HepG2 (cell line): ENCODE measurements around the gene ASB16. TPM values are rescaled to one million over a fixed set of nuclear protein-coding genes. Genes with fewer than 3 reads are reported as not detected.

Source experiments
- HNF4G ChIP-seq, 2 experiments: sonication (generic) in 1 of 2; formaldehyde crosslinking in 1 of 2; IDR thresholded peaks; 2 replicates each; pipeline versions ENCODE4 v1.4.0 to v1.6.1; 2011 to 2020; ENCODE audit warnings: borderline replicate concordance in 2 of 2, low read depth in 2 of 2, mild to moderate bottlenecking in 2 of 2, low read length in 1 of 2, missing genetic modification reagents in 1 of 2, moderate library complexity in 1 of 2
- HOXA9 ChIP-seq: sonication (generic); formaldehyde crosslinking; IDR thresholded peaks from 2 replicates; pipeline ENCODE4 v1.8.1; 2022; ENCODE audit warnings: missing genetic modification reagents, mild to moderate bottlenecking, moderate library complexity, borderline replicate concordance
- KDM1A ChIP-seq: IDR thresholded peaks from 2 replicates; pipeline ENCODE4 v1.6.1; 2016; ENCODE audit warnings: missing compliant biosample characterization
- SALL1 ChIP-seq: sonication (generic); formaldehyde crosslinking; IDR thresholded peaks from 2 replicates; pipeline ENCODE4 v1.8.0; 2022; ENCODE audit warnings: mild to moderate bottlenecking, missing genetic modification reagents
- ZNF10 ChIP-seq: sonication (generic); formaldehyde crosslinking; IDR thresholded peaks from 2 replicates; pipeline ENCODE4 v1.4.0; 2020; ENCODE audit warnings: mild to moderate bottlenecking, low read depth, missing genetic modification reagents, borderline replicate concordance
- ZNF24 ChIP-seq: fragments of 450-650 bp; IDR thresholded peaks from 2 replicates; pipeline ENCODE4 v1.6.1; 2017; ENCODE audit warnings: antibody characterized with exemption, mild to moderate bottlenecking
- ZNF788 ChIP-seq: sonication (generic); formaldehyde crosslinking; IDR thresholded peaks from 2 replicates; pipeline ENCODE4 v1.5.0; 2020; ENCODE audit warnings: mild to moderate bottlenecking, missing genetic modification reagents, borderline replicate concordance
- ZZZ3 ChIP-seq: sonication (generic); formaldehyde crosslinking; IDR thresholded peaks from 2 replicates; pipeline ENCODE4 v1.4.0; 2020; ENCODE audit warnings: missing genetic modification reagents, mild to moderate bottlenecking, borderline replicate concordance
- polyA plus RNA-seq, 8 experiments: library from polyadenylated mRNA; depleted of rRNA in 3 of 8; stranded (reverse) in 7 of 8; unstranded in 1 of 8; fragments of >200 nt; fragmentation: Illumina TruSeq in 4 of 8; extraction: Trizol in 4 of 8; gene quantifications; 2 replicates each; pipeline versions ENCODE4 v1.2.1 to v1.2.3, GENCODE V29; 2011 to 2016; ENCODE audit warnings: low read depth in 4 of 8, missing spikeins in 1 of 8, mixed read lengths in 1 of 8; ENCODE audit not compliant: insufficient read depth in 1 of 8
- total RNA-seq, 5 experiments: library from RNA; depleted of rRNA; stranded (reverse); fragments of >200 nt; fragmentation: Illumina TruSeq; extraction: Trizol; gene quantifications; 2 replicates each; pipeline ENCODE4 v1.2.3, GENCODE V29; 2016; ENCODE audit warnings: low read depth in 1 of 5
- TF ChIP-seq, protein P1 (sequence below): IDR thresholded peaks from 2 replicates; pipeline ENCODE4 v1.4.0; 2020; ENCODE audit warnings: mild to moderate bottlenecking, missing genetic modification reagents
- TF ChIP-seq, protein P2 (sequence below): sonication (generic); formaldehyde crosslinking; conservative IDR thresholded peaks from 2 replicates; pipeline ENCODE4 v1.8.1; 2023; ENCODE audit warnings: missing genetic modification reagents
- TF ChIP-seq, protein P3 (sequence below): sonication (generic); formaldehyde crosslinking; IDR thresholded peaks from 2 replicates; pipeline ENCODE4 v1.4.0; 2020; ENCODE audit warnings: low read depth, missing genetic modification reagents
- TF ChIP-seq, protein P4 (sequence below): sonication (generic); formaldehyde crosslinking; IDR thresholded peaks from 2 replicates; pipeline ENCODE4 v1.9.0; 2022; ENCODE audit warnings: low read depth, missing genetic modification reagents
- TF ChIP-seq, protein P5 (sequence below), 2 experiments: sonication (generic) in 1 of 2; formaldehyde crosslinking in 1 of 2; IDR thresholded peaks; 2 replicates each; pipeline versions ENCODE4 v1.5.1 to v1.6.1; 2011 to 2020; ENCODE audit warnings: borderline replicate concordance in 1 of 2, low read depth in 1 of 2, low read length in 1 of 2, mild to moderate bottlenecking in 1 of 2, missing genetic modification reagents in 1 of 2, moderate library complexity in 1 of 2

ASB16 gene
- total and polyA plus RNA-seq, 2 of the 13 experiments (the other 11 are each of a cell fraction or from before 2014, with no cell fraction given), result 0.07 TPM; not detected in 1

DNA sequence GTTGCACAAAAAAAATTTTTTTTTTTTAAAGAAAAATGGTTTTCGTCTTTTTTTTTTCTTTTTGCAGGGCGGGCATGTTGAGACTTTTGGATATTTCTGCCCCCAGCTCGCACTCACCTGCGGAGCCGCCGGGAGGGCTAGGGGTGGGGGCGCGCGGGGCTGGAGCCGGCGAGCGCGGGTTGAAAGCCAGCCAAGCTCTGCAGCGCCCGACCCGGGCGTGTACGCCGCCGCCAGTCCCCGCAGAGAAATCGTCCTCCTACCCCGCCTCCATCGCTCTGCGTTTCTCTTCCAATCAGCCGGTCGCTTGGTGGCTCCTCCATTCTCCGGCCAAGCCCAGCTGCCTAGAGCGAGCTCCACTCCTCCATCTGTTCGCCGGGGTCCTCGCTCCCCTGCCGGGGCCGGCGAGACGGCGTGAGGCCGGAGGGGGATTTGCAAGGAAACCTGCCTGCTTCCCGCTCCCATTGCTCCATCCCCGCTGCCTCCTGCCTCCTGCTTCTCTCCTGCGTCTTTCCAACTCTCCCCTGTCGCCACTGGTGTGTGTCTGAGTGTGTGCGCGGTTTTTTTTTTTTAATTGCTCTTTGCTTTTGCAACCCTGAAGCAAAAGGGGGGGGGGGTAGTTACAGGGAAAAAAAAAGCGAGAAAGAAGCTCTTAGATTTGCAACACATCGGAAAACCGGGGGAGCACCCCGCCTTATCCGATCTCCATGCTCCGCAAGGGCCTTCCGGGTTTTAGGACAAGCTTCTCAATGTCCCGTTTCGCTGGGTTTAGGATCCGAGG is 50.8 kb downstream of the ASB16 start (continued):
- TF ChIP-seq, protein P1, sequence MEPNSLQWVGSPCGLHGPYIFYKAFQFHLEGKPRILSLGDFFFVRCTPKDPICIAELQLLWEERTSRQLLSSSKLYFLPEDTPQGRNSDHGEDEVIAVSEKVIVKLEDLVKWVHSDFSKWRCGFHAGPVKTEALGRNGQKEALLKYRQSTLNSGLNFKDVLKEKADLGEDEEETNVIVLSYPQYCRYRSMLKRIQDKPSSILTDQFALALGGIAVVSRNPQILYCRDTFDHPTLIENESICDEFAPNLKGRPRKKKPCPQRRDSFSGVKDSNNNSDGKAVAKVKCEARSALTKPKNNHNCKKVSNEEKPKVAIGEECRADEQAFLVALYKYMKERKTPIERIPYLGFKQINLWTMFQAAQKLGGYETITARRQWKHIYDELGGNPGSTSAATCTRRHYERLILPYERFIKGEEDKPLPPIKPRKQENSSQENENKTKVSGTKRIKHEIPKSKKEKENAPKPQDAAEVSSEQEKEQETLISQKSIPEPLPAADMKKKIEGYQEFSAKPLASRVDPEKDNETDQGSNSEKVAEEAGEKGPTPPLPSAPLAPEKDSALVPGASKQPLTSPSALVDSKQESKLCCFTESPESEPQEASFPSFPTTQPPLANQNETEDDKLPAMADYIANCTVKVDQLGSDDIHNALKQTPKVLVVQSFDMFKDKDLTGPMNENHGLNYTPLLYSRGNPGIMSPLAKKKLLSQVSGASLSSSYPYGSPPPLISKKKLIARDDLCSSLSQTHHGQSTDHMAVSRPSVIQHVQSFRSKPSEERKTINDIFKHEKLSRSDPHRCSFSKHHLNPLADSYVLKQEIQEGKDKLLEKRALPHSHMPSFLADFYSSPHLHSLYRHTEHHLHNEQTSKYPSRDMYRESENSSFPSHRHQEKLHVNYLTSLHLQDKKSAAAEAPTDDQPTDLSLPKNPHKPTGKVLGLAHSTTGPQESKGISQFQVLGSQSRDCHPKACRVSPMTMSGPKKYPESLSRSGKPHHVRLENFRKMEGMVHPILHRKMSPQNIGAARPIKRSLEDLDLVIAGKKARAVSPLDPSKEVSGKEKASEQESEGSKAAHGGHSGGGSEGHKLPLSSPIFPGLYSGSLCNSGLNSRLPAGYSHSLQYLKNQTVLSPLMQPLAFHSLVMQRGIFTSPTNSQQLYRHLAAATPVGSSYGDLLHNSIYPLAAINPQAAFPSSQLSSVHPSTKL (CRISPR knock-in tag), result peak; percentile 31; the same call in 1 of the 2 replicates
- TF ChIP-seq ZNF788 (no peak; the same call in 1 of the 2 replicates), HOXA9 (CRISPR knock-in tag) (no peak), ZNF10 (CRISPR knock-in tag) (no peak), ZNF24 (no peak), KDM1A (CRISPR knock-in tag) (no peak), HNF4G (IDR thresholded peaks at IDR 0.05; ENCODE audit: borderline replicate concordance, low read depth, low read length) (no peak), HNF4G (CRISPR knock-in tag; IDR thresholded peaks at IDR 0.05; ENCODE audit: borderline replicate concordance, low read depth) (no peak), SALL1 (CRISPR knock-in tag) (peak; percentile 66), ZZZ3 (CRISPR knock-in tag) (no peak)
- TF ChIP-seq, protein P2, sequence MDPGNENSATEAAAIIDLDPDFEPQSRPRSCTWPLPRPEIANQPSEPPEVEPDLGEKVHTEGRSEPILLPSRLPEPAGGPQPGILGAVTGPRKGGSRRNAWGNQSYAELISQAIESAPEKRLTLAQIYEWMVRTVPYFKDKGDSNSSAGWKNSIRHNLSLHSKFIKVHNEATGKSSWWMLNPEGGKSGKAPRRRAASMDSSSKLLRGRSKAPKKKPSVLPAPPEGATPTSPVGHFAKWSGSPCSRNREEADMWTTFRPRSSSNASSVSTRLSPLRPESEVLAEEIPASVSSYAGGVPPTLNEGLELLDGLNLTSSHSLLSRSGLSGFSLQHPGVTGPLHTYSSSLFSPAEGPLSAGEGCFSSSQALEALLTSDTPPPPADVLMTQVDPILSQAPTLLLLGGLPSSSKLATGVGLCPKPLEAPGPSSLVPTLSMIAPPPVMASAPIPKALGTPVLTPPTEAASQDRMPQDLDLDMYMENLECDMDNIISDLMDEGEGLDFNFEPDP (CRISPR knock-in tag), result no peak
- TF ChIP-seq, protein P3, sequence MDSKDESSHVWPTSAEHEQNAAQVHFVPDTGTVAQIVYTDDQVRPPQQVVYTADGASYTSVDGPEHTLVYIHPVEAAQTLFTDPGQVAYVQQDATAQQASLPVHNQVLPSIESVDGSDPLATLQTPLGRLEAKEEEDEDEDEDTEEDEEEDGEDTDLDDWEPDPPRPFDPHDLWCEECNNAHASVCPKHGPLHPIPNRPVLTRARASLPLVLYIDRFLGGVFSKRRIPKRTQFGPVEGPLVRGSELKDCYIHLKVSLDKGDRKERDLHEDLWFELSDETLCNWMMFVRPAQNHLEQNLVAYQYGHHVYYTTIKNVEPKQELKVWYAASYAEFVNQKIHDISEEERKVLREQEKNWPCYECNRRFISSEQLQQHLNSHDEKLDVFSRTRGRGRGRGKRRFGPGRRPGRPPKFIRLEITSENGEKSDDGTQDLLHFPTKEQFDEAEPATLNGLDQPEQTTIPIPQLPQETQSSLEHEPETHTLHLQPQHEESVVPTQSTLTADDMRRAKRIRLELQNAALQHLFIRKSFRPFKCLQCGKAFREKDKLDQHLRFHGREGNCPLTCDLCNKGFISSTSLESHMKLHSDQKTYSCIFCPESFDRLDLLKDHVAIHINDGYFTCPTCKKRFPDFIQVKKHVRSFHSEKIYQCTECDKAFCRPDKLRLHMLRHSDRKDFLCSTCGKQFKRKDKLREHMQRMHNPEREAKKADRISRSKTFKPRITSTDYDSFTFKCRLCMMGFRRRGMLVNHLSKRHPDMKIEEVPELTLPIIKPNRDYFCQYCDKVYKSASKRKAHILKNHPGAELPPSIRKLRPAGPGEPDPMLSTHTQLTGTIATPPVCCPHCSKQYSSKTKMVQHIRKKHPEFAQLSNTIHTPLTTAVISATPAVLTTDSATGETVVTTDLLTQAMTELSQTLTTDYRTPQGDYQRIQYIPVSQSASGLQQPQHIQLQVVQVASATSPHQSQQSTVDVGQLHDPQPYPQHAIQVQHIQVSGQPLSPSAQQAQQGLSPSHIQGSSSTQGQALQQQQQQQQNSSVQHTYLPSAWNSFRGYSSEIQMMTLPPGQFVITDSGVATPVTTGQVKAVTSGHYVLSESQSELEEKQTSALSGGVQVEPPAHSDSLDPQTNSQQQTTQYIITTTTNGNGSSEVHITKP (CRISPR knock-in tag), result no peak; the same call in 1 of the 2 replicates
- TF ChIP-seq, protein P4, sequence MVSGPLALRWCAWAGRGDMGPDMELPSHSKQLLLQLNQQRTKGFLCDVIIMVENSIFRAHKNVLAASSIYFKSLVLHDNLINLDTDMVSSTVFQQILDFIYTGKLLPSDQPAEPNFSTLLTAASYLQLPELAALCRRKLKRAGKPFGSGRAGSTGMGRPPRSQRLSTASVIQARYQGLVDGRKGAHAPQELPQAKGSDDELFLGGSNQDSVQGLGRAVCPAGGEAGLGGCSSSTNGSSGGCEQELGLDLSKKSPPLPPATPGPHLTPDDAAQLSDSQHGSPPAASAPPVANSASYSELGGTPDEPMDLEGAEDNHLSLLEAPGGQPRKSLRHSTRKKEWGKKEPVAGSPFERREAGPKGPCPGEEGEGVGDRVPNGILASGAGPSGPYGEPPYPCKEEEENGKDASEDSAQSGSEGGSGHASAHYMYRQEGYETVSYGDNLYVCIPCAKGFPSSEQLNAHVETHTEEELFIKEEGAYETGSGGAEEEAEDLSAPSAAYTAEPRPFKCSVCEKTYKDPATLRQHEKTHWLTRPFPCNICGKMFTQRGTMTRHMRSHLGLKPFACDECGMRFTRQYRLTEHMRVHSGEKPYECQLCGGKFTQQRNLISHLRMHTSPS (CRISPR knock-in tag), result no peak
- TF ChIP-seq, protein P5, sequence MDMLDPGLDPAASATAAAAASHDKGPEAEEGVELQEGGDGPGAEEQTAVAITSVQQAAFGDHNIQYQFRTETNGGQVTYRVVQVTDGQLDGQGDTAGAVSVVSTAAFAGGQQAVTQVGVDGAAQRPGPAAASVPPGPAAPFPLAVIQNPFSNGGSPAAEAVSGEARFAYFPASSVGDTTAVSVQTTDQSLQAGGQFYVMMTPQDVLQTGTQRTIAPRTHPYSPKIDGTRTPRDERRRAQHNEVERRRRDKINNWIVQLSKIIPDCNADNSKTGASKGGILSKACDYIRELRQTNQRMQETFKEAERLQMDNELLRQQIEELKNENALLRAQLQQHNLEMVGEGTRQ (IDR thresholded peaks at IDR 0.05; ENCODE audit: low read depth, low read length), result no peak
- TF ChIP-seq, protein P5 (CRISPR knock-in tag; IDR thresholded peaks at IDR 0.05; ENCODE audit: borderline replicate concordance), result no peak
